ACC112 (cell line): ENCODE measurements around the gene ENTPD2.

Source experiments
- H2AFZ ChIP-seq: fragments of 200-600 bp; sonication (generic); one replicate; pipeline ENCODE4 v1.6.0; 2017; ENCODE audit warnings: antibody characterized with exemption, low read length; ENCODE audit not compliant: unreplicated experiment
- H3K27ac ChIP-seq: fragments of 200-600 bp; sonication (generic); 2 replicates; pipeline ENCODE4 v1.5.1; 2014; ENCODE audit warnings: low read depth, mild to moderate bottlenecking, antibody characterized with exemption, low read length, moderate library complexity
- H3K27me3 ChIP-seq: fragments of 200-600 bp; sonication (generic); 2 replicates; pipeline ENCODE4 v1.6.1; 2014; ENCODE audit warnings: mild to moderate bottlenecking, antibody characterized with exemption, low read length, moderate library complexity, mixed read lengths; ENCODE audit not compliant: insufficient read depth
- H3K36me3 ChIP-seq: fragments of 200-600 bp; sonication (generic); 2 replicates; pipeline ENCODE4 v1.6.1; 2016; ENCODE audit warnings: mild to moderate bottlenecking, antibody characterized with exemption, low read length, moderate library complexity, mixed read lengths; ENCODE audit not compliant: insufficient read depth
- H3K4me1 ChIP-seq: fragments of 200-600 bp; sonication (generic); one replicate; pipeline ENCODE4 v1.6.1; 2016; ENCODE audit warnings: low read length, mixed read lengths; ENCODE audit not compliant: insufficient read depth, unreplicated experiment, control insufficient read depth
- H3K4me3 ChIP-seq: fragments of 200-600 bp; sonication (generic); 2 replicates; pipeline ENCODE4 v1.5.1; 2014; ENCODE audit warnings: mild to moderate bottlenecking, low read depth, low read length
- H3K79me2 ChIP-seq: fragments of 200-600 bp; sonication (generic); one replicate; pipeline ENCODE4 v1.6.0; 2016; ENCODE audit warnings: low read length; ENCODE audit not compliant: control insufficient read depth, unreplicated experiment, insufficient read depth

The ENTPD2 gene

GRCh38 chr9:137019891-137020683 lies 33.8 kb downstream of the ENTPD2 start:
- Histone ChIP-seq H3K4me3 (no peak overlapping the region), H3K36me3 (peaks cover 28% of the 10 kb centered on the region; the same call in 1 of the 2 replicates), H3K4me1 (no peaks in the 10 kb centered on the region), H3K27ac (no peak overlapping the region), H2AFZ (no peak overlapping the region), H3K27me3 (no peaks in the 10 kb centered on the region), H3K79me2 (no peaks in the 10 kb centered on the region)

DNA sequence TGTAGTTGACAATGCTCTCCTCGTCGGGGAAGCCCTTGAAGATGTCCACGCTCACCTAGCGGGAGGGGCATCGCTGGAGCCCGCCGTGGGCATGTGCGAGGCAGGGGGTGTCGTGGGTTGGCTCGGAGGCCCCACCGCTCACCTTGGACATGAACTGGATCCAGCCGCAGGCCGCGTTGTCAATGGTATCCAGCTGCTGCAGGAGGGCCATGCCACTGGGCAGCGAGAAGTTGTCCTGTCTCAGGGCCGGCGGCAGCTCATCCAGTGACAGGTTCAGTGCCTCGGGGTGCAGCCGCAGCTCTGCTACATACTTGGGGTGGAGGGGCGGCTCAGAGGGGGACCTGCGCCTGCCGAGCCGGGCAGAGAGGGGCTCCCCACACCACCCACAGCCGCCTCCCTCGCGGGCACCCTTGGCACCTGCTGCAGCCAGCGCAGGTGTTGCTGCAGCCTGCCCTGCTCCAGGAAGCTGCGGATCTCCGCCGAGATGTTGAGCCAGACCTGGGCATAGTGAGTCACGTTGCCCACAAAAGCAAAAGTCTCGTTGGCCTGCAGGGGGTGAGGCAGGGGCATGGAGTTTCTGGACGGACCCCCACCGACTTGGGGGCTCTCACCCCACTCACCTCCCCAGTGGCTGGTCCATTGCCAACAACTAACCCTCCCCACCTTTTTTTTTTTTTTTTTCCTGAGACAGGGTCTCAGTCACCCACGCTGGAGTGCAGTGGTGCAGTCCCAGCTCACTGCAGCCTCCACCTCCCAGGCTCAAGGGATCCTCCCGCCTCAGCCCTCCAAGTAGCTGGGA lies 34.9 kb downstream of the ENTPD2 start:
- H3K27me3 ChIP-seq = no peaks in the 10 kb centered on the region
- H3K36me3 ChIP-seq = peaks cover 38% of the 10 kb centered on the region; the same call in 1 of the 2 replicates
- H3K4me1 ChIP-seq = no peaks in the 10 kb centered on the region
- H2AFZ ChIP-seq = no peak overlapping the region
- H3K27ac ChIP-seq = no peak overlapping the region
- no peaks in the 10 kb centered on the region for H3K79me2 ChIP-seq
- no peak overlapping the region for H3K4me3 ChIP-seq

GRCh38 chr9:137017791-137018497 lies 35.9 kb downstream of the ENTPD2 start:
- Histone ChIP-seq H3K27me3 (no peaks in the 10 kb centered on the region), H3K36me3 (peaks cover 43% of the 10 kb centered on the region; the same call in 1 of the 2 replicates), H2AFZ (no peak overlapping the region)

DNA sequence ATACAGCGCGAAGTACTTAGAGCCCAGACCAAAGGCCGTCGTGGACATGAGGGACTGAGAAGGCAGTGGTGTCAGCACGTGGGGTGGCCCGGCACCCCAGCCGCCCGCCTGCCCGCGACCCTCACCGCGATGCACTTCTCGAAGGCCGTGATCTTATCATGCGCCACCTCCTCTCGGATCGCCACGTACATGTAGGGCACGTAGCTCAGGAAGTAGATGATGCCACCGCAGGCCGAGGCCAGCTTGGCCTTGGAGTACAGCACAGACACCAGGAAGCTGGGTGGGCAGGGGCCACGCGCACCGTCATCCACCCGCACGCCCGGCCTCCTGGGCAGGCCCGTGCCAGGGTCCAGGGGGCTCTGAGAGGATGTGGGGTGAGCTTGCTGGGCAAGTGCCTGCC lies 36.8 kb downstream of the ENTPD2 start:
- H3K4me3 ChIP-seq = no peak overlapping the region
- no peak overlapping the region for H3K27ac ChIP-seq
- H3K27me3 ChIP-seq = no peaks in the 10 kb centered on the region
- no peaks in the 10 kb centered on the region for H3K4me1 ChIP-seq
- H2AFZ ChIP-seq = no peak overlapping the region
- peaks cover 43% of the 10 kb centered on the region; the same call in 1 of the 2 replicates for H3K36me3 ChIP-seq
- H3K79me2 ChIP-seq = no peaks in the 10 kb centered on the region

More at GRCh38 chr9:137017791-137018497, 35.9 kb downstream of the ENTPD2 start:
- H3K79me2 ChIP-seq = no peaks in the 10 kb centered on the region
- no peaks in the 10 kb centered on the region for H3K4me1 ChIP-seq
- no peak overlapping the region for H3K27ac ChIP-seq
- H3K4me3 ChIP-seq = no peak overlapping the region

GRCh38 chr9:137016436-137016835 lies 37.4 kb downstream of the ENTPD2 start:
- H3K36me3 ChIP-seq = peaks cover 43% of the 10 kb centered on the region; the same call in 1 of the 2 replicates

GRCh38 chr9:137015976-137016375 lies 37.9 kb downstream of the ENTPD2 start:
- no peaks in the 10 kb centered on the region for H3K27me3 ChIP-seq
- H2AFZ ChIP-seq = no peak overlapping the region
- peaks cover 43% of the 10 kb centered on the region; the same call in 1 of the 2 replicates for H3K36me3 ChIP-seq

More at GRCh38 chr9:137016436-137016835, 37.4 kb downstream of the ENTPD2 start:
- Histone ChIP-seq H3K4me1 (no peaks in the 10 kb centered on the region), H3K27ac (no peak overlapping the region), H3K79me2 (no peaks in the 10 kb centered on the region), H3K4me3 (no peak overlapping the region), H2AFZ (no peak overlapping the region), H3K27me3 (no peaks in the 10 kb centered on the region)

DNA sequence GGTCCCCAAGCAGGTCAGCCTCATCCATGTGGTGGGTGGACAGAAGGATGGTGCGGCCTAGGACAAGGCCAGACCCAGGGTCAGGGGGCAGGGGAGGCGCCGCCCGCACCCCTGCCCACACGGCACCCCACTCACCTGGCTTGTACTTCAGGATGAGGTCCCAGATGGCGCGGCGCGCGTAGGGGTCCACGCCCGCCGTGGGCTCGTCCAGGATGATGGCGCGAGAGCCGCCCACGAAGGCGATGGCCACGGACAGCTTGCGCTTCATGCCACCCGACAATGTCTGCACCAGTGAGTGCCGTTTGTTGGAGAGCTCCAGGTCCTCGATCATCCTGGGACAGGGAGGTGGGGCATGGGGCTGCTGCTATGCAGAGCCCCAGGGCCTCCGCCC lies 38.3 kb downstream of the ENTPD2 start:
- Histone ChIP-seq H2AFZ (no peak overlapping the region), H3K79me2 (no peaks in the 10 kb centered on the region), H3K27me3 (no peaks in the 10 kb centered on the region), H3K4me1 (no peaks in the 10 kb centered on the region), H3K36me3 (peaks cover 43% of the 10 kb centered on the region; the same call in 1 of the 2 replicates), H3K27ac (no peak overlapping the region), H3K4me3 (no peak overlapping the region)

More at GRCh38 chr9:137015976-137016375, 37.9 kb downstream of the ENTPD2 start:
- no peaks in the 10 kb centered on the region for H3K79me2 ChIP-seq
- no peak overlapping the region for H3K4me3 ChIP-seq
- no peaks in the 10 kb centered on the region for H3K4me1 ChIP-seq
- no peak overlapping the region for H3K27ac ChIP-seq

- Histone ChIP-seq H3K27me3 (no peaks in the 10 kb centered on the region), H3K4me3 (no peak overlapping the region), H3K79me2 (no peaks in the 10 kb centered on the region), H2AFZ (no peak overlapping the region), H3K27ac (no peak overlapping the region), H3K4me1 (no peaks in the 10 kb centered on the region), H3K36me3 (peaks cover 43% of the 10 kb centered on the region; the same call in 1 of the 2 replicates)
Measured at GRCh38 chr9:137014776-137015539, 38.9 kb downstream of the ENTPD2 start.

DNA sequence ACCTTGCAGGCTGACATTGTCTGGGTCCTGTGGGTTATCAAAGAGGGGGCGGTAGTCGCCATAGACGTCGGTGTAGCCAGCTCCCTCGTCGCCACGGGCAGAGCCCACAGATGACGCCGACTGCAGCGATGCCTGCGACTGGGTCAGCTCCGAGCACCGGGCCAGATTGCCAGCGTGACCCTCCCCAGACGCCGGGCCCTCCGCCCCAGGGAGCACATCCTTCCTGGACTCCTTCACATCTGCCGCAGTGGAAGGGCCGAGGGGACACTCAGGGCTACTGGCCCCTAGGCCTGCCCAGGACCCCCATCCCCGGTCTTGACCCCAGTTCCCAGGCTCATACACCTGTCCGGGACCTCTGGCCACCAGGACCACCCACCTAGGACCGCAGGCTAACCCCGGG lies 39.7 kb downstream of the ENTPD2 start:
- no peak overlapping the region for H3K4me3 ChIP-seq
- no peak overlapping the region for H2AFZ ChIP-seq
- H3K27ac ChIP-seq = no peak overlapping the region
- H3K79me2 ChIP-seq = no peaks in the 10 kb centered on the region
- H3K27me3 ChIP-seq = no peaks in the 10 kb centered on the region
- peaks cover 43% of the 10 kb centered on the region; the same call in 1 of the 2 replicates for H3K36me3 ChIP-seq
- H3K4me1 ChIP-seq = no peaks in the 10 kb centered on the region

DNA sequence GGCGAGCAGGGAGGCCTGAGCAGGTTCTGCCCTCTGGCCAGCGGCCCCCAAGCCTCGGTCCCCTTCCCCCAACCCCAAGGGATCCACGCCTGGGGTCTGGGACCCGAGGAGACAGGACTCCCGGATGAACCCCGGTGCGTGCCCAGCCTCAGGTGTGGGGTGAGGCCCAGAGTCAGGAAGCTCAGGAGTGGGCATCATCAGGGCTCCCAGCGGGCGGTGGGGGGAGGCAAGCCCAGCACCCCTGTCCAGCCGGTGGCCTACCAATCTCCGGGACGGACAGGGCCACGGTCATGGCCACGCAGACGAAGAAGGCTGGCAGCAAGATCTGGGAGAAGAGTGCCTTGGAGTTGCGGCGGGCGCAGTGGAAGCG lies 40.3 kb downstream of the ENTPD2 start:
- no peak overlapping the region for H2AFZ ChIP-seq
- H3K79me2 ChIP-seq = no peaks in the 10 kb centered on the region
- no peak overlapping the region for H3K4me3 ChIP-seq
- H3K36me3 ChIP-seq = peaks cover 43% of the 10 kb centered on the region; the same call in 1 of the 2 replicates
- H3K27ac ChIP-seq = no peak overlapping the region
- H3K27me3 ChIP-seq = no peaks in the 10 kb centered on the region
- H3K4me1 ChIP-seq = no peaks in the 10 kb centered on the region
